ENCODE measurements around the gene RAPGEF6.

GRCh38 chr5:131509801-131510200 is 125.2 kb downstream of the RAPGEF6 start:
- TF ChIP-seq CTCF (IDR thresholded peaks at IDR 0.05) (no peak), POLR2A (IDR thresholded peaks at IDR 0.05) (no peak)
